Hepatocyte (in vitro differentiated cells): ENCODE results near the gene ADORA2A. TPM values are rescaled to one million over a fixed set of nuclear protein-coding genes. Genes with fewer than 3 reads are reported as not detected.

Experiments
- DNase-seq: peaks from one replicate; pipeline ENCODE4 v3.0.0-alpha.2; 2016; ENCODE audit warnings: low spot score
- H2AFZ ChIP-seq: fragments of 200-600 bp; sonication (generic); 2 replicates; pipeline ENCODE4 v1.6.0; 2016; ENCODE audit warnings: antibody characterized with exemption, mild to moderate bottlenecking
- H3K27ac ChIP-seq: fragments of 200-600 bp; sonication (generic); 2 replicates; pipeline ENCODE4 v1.5.1; 2016; ENCODE audit warnings: mild to moderate bottlenecking
- H3K27me3 ChIP-seq: fragments of 200-600 bp; sonication (generic); 2 replicates; pipeline ENCODE4 v1.6.1; 2016
- H3K36me3 ChIP-seq: fragments of 200-600 bp; sonication (generic); replicated peaks from 2 replicates; pipeline ENCODE4 v1.5.1; 2016; ENCODE audit warnings: low read depth; ENCODE audit not compliant: insufficient read depth
- H3K4me1 ChIP-seq: fragments of 200-600 bp; sonication (generic); 2 replicates; pipeline ENCODE4 v1.5.1; 2016; ENCODE audit warnings: mild to moderate bottlenecking, moderate library complexity; ENCODE audit not compliant: insufficient read depth
- H3K4me2 ChIP-seq: fragments of 200-600 bp; sonication (generic); 2 replicates; pipeline ENCODE4 v1.6.0; 2016
- H3K4me3 ChIP-seq: fragments of 200-600 bp; sonication (generic); 2 replicates; pipeline ENCODE4 v1.5.1; 2016; ENCODE audit warnings: mild to moderate bottlenecking
- H3K79me2 ChIP-seq: fragments of 200-600 bp; sonication (generic); 2 replicates; pipeline ENCODE4 v1.6.0; 2017; ENCODE audit warnings: mild to moderate bottlenecking
- H3K9me2 ChIP-seq: fragments of 200-600 bp; sonication (generic); replicated peaks from 2 replicates; pipeline ENCODE4 v1.6.0; 2017; ENCODE audit warnings: mild to moderate bottlenecking; ENCODE audit not compliant: insufficient read depth
- H3K9me3 ChIP-seq: fragments of 200-600 bp; sonication (generic); 2 replicates; pipeline ENCODE4 v1.5.1; 2016; ENCODE audit warnings: low read depth, mild to moderate bottlenecking
- H4K20me1 ChIP-seq: fragments of 200-600 bp; sonication (generic); 2 replicates; pipeline ENCODE4 v1.6.0; 2016; ENCODE audit warnings: mild to moderate bottlenecking; ENCODE audit not compliant: insufficient read depth, poor library complexity, severe bottlenecking
- EZH2 ChIP-seq: fragments of 200-600 bp; sonication (generic); IDR thresholded peaks from 2 replicates; pipeline ENCODE4 v1.6.1; 2016; ENCODE audit warnings: antibody characterized with exemption, mild to moderate bottlenecking, borderline replicate concordance
- EZH2phosphoT487 ChIP-seq: fragments of 200-600 bp; sonication (generic); IDR thresholded peaks from one replicate; pipeline ENCODE4 v1.6.1; 2018; ENCODE audit warnings: antibody characterized with exemption, mild to moderate bottlenecking, low read depth, moderate library complexity; ENCODE audit not compliant: unreplicated experiment, severe bottlenecking
- WGBS: methylation state at CpG from one replicate; pipeline ENCODE4 v1.1.6; 2016; ENCODE audit warnings: low lambda C conversion rate; ENCODE audit errors: missing lambda C conversion rate; 5-methylcytosine and 5-hydroxymethylcytosine counted together
- polyA plus RNA-seq: library from polyadenylated mRNA; unstranded; fragments of >200 nt; fragmentation: Nextera tagmentation; extraction: Ambion mirVana; gene quantifications from 2 replicates; pipeline ENCODE4 v1.2.1, GENCODE V29; 2016
- total RNA-seq: library from RNA; depleted of rRNA; stranded (reverse); fragments of >200 nt; gene quantifications from 2 replicates; pipeline ENCODE4 v1.2.3, GENCODE V29; 2014
- TF ChIP-seq, protein P1 (sequence below): fragments of 200-600 bp; sonication (generic); IDR thresholded peaks from 2 replicates; pipeline ENCODE4 v1.5.1; 2016; ENCODE audit warnings: antibody characterized with exemption, mild to moderate bottlenecking; ENCODE audit not compliant: poor library complexity

ADORA2A gene
- total and polyA plus RNA-seq, 2 experiments from 2014 or later: 1.2 to 3.3 TPM

GRCh38 chr22:24418786-24419474 lies 8.5 kb upstream of the ADORA2A start:
- no peak overlapping the region for H3K4me2 ChIP-seq
- H4K20me1 ChIP-seq: no peaks in the 10 kb centered on the region
- H3K9me2 ChIP-seq: no peaks in the 10 kb centered on the region
- TF ChIP-seq, protein P1, sequence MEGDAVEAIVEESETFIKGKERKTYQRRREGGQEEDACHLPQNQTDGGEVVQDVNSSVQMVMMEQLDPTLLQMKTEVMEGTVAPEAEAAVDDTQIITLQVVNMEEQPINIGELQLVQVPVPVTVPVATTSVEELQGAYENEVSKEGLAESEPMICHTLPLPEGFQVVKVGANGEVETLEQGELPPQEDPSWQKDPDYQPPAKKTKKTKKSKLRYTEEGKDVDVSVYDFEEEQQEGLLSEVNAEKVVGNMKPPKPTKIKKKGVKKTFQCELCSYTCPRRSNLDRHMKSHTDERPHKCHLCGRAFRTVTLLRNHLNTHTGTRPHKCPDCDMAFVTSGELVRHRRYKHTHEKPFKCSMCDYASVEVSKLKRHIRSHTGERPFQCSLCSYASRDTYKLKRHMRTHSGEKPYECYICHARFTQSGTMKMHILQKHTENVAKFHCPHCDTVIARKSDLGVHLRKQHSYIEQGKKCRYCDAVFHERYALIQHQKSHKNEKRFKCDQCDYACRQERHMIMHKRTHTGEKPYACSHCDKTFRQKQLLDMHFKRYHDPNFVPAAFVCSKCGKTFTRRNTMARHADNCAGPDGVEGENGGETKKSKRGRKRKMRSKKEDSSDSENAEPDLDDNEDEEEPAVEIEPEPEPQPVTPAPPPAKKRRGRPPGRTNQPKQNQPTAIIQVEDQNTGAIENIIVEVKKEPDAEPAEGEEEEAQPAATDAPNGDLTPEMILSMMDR: no peak
- no peak for TF ChIP-seq EZH2phosphoT487
- no peaks in the 10 kb centered on the region for H3K79me2 ChIP-seq
- no peak overlapping the region for H2AFZ ChIP-seq
- H3K9me3 ChIP-seq: no peaks in the 10 kb centered on the region
- no peak for DNase-seq
- H3K4me3 ChIP-seq: no peak overlapping the region
- 87% methylated on average over 16 of the region's 16 CpGs for WGBS
- H3K27ac ChIP-seq: no peak overlapping the region
- no peaks in the 10 kb centered on the region for H3K27me3 ChIP-seq
- H3K36me3 ChIP-seq: no peaks in the 10 kb centered on the region
- peaks cover 3% of the 10 kb centered on the region for H3K4me1 ChIP-seq

DNA sequence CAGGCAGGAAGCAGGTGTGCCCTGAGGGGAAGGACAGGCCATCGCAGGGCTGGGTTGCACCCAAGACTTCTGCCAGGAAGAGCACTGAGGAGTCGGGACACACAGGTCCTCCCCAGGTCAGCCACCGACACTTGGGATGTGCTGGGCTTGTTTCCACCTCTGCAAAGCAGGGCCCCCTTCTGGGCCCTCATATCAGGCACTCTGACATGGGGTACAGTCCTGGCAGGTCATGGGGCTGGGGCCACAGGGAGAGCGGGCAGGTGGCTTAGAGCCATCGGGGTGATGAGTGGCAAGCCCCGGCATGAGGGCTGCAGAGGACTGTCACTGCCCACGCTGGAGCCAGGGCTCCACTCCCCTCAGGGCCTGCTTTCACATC lies 7.9 kb upstream of the ADORA2A start:
- DNase-seq: no peak
- Histone ChIP-seq H3K27ac (no peak overlapping the region), H3K27me3 (peaks cover 5% of the 10 kb centered on the region), H2AFZ (no peak overlapping the region), H3K9me3 (no peaks in the 10 kb centered on the region), H3K79me2 (no peaks in the 10 kb centered on the region), H3K4me2 (no peak overlapping the region), H3K9me2 (no peaks in the 10 kb centered on the region), H3K4me3 (no peak overlapping the region), H3K4me1 (peaks cover 6% of the 10 kb centered on the region), H4K20me1 (no peaks in the 10 kb centered on the region), H3K36me3 (no peaks in the 10 kb centered on the region)
- 94% methylated on average over 7 of the region's 7 CpGs for WGBS
- TF ChIP-seq, protein P1: no peak
- TF ChIP-seq EZH2 (no peak), EZH2phosphoT487 (no peak)

DNA sequence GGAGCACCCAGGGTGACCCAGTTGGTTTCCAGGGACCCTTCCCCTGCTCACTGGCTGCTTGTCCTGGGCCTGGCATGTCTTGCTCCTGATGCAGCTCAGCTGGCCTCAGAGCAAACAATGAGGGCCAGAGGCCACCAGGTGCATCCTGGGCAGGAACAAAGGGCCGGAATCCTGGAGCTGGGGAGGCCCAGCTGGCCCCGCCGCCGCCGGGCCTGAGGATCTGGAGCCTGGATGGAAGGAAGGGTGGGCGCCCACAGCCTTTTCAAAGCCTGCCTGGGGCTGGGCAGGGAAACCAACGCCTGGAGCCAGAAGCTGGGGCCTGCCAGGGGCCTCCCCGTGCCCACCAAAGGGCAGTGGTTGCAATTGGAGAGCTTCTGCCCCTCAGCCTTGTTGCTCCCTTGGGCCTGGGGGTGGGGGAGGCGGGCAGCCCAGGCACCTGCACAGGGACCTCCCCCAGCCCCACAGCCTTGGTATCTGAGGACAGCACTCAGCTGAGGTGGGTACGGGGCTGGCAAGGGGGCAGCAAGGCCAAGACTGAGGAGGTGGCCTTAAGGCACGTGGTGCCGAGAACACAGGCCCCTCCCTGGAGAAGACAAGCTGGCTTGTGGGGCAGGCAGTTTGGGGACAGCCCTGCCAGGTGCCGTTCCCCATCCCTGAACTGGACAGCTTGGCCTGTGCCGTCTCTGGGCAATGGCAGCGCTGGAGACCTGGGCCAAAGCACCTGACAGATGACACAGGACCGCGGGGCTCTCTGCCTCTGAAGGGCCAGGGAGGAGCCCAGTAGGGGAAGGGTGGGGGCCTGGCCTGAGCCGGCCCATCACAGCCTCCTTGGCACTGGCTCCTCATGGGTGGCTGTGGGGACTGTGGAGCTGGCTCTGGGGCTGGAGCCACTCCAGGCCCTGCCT lies 7.1 kb upstream of the ADORA2A start:
- no peaks in the 10 kb centered on the region for H3K79me2 ChIP-seq
- peaks cover 12% of the 10 kb centered on the region for H3K27me3 ChIP-seq
- TF ChIP-seq, protein P1: no peak
- TF ChIP-seq EZH2phosphoT487: no peak
- no peak overlapping the region for H3K27ac ChIP-seq
- H3K4me3 ChIP-seq: no peak overlapping the region
- WGBS: 71% methylated on average over 17 of the region's 18 CpGs
- no peaks in the 10 kb centered on the region for H4K20me1 ChIP-seq
- H2AFZ ChIP-seq: no peak overlapping the region
- H3K9me2 ChIP-seq: no peaks in the 10 kb centered on the region
- no peak overlapping the region for H3K4me2 ChIP-seq
- peaks cover 8% of the 10 kb centered on the region for H3K4me1 ChIP-seq
- no peak for DNase-seq
- H3K36me3 ChIP-seq: no peaks in the 10 kb centered on the region
- H3K9me3 ChIP-seq: no peaks in the 10 kb centered on the region
